Adrenal gland (tissue), 12 donors: ENCODE results near the gene PDLIM7. TPM values are rescaled to one million over a fixed set of nuclear protein-coding genes. Genes with fewer than 3 reads are reported as not detected.

ENCODE experiments used
- DNase-seq, 7 donors: peaks; one replicate each; pipeline ENCODE4 v3.0.0-alpha.2; 2019 to 2020
- H3K27ac ChIP-seq, 5 donors: fragments of 200-600 bp; sonication (generic) in 4 of 5; 1 replicate in 3 of 5; 2 replicates in 2 of 5; pipeline versions ENCODE4 v1.5.1 to v1.8.0; 2016 to 2020; ENCODE audit warnings: mild to moderate bottlenecking in 1 of 5
- H3K27me3 ChIP-seq: fragments of 200-600 bp; 2 replicates; pipeline ENCODE4 v1.8.0; 2021
- H3K36me3 ChIP-seq, 2 donors: fragments of 200-600 bp; replicated peaks in 1 of 2; 1 replicate in 1 of 2; 2 replicates in 1 of 2; pipeline versions ENCODE4 v1.5.1 to v1.8.0; 2018 to 2022
- H3K4me1 ChIP-seq, 2 donors: fragments of 200-600 bp; replicated peaks in 1 of 2; 1 replicate in 1 of 2; 2 replicates in 1 of 2; pipeline versions ENCODE4 v1.5.1 to v1.8.0; 2018 to 2021
- H3K4me3 ChIP-seq, 4 donors: fragments of 200-600 bp; sonication (generic) in 3 of 4; one replicate each; pipeline ENCODE4 v1.5.1; 2016 to 2018
- H3K9me3 ChIP-seq, 3 donors: fragments of 200-600 bp; sonication (generic) in 1 of 3; replicated peaks in 1 of 3; 1 replicate in 2 of 3; 2 replicates in 1 of 3; pipeline versions ENCODE4 v1.5.1 to v1.8.0; 2016 to 2021
- CTCF ChIP-seq, 6 experiments: fragments of 450-650 bp in 4 of 6; fragments of 200-600 bp in 2 of 6; sonication (generic) in 1 of 6; IDR thresholded peaks; 1 replicate in 5 of 6; 2 replicates in 1 of 6; pipeline versions ENCODE4 v1.5.1 to v1.8.0; 2016 to 2021; ENCODE audit warnings: antibody characterized with exemption in 6 of 6, mild to moderate bottlenecking in 2 of 6, moderate library complexity in 1 of 6
- POLR2A ChIP-seq, 2 donors: fragments of 450-650 bp; IDR thresholded peaks; one replicate each; pipeline ENCODE4 v1.6.1; 2017; ENCODE audit warnings: antibody characterized with exemption in 2 of 2, mild to moderate bottlenecking in 2 of 2, moderate library complexity in 1 of 2
- WGBS, 4 donors: extraction: QIAGEN DNeasy Blood & Tissue Kit in 2 of 4; methylation state at CpG; one replicate each; pipeline versions ENCODE4 v1.1.5 to v1.1.7; 2013 to 2017; 5-methylcytosine and 5-hydroxymethylcytosine counted together
- intact Hi-C, 2 donors: fragments of 100-400 bp; cut with DNase I; formaldehyde crosslinking; loops; one replicate each; pipeline versions ENCODE4 v1.14.1 to v1.15.0; 2022 to 2023
- polyA plus RNA-seq, 3 donors: library from polyadenylated mRNA; stranded (reverse); fragments of 200-250 nt in 2 of 3; fragments of 350-450 nt in 1 of 3; fragmentation: Illumina TruSeq in 1 of 3; extraction: RNeasy Lipid Tissue Mini Kit (QIAGEN cat#74804) in 1 of 3; gene quantifications; one replicate each; pipeline ENCODE4 v1.2.3, GENCODE V29; 2013 to 2014
- total RNA-seq, 9 donors: library from RNA; depleted of rRNA in 4 of 9; stranded (reverse); fragments of >200 nt in 4 of 9; fragments of 120-200 nt in 1 of 9; fragmentation: NEBNext Ultra II Directional in 1 of 9; extraction: Animal tissue kit (Norgen Biotek cat#: 25700) in 1 of 9; gene quantifications; one replicate each; pipeline versions ENCODE4 v1.1.0 to v1.2.4, GENCODE V29; 2013 to 2023
- donor health status: healthy with polysubstance abuse.
- donor health status: Bipolar disorder and iron deficiency.
- donor health status: DM: yes; HTN: yes; CAD: no.
- donor health status: DM: no; HTN: no; CAD: no.
- donor health status: DM: no; HTN: no; CAD: no.
- donor health status: DM: yes; HTN: yes; CAD: no.

PDLIM7 gene
- total and polyA plus RNA-seq, 12 donors, result 6.5 to 246 (median 38.9) TPM

DNA sequence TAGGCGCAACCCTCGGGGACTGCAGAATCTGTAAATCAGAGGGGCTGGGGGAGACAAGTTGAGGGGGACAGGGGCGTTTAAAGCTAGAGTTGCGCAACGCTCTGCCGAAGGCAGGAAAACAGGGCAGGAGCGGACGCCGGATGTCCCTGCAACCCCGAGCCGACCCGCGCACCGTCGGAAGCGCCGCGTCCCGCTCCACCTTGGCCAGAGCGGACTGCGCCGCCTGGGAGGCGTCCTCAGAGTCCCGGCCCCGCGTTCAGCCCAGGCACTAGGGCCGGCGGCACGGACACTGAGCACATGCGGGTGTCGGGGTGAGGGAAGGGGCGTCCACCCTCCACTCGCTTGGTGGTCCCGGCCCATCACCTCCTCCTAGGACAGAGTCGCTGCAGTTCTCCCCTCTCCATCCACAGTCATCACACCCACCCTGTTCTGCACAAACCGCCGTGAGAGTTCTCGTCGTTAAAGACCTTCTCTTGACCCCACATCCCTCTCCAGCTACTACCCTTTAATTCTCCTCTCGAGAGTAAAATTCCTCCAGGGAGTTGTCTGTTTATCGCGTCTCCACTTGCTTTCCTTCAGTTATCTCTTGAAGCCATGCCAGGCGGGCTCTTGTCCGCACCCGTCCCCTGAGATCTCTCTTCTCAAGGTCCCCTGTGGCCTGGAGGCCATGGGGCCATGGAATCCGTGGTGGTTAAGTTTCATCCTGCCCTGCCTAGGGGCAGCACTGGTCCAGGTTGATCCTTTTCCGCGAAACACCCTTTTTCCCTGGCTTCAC is 796 bp upstream of the PDLIM7 start:
- intact Hi-C loops, result no loop called here
- WGBS, 4 donors, result 7 to 10% (median 8%) methylated on average over 32 to 48 of the region's 48 CpGs
- peaks cover 29 to 41% of the 10 kb centered on the region in 2 donors for H3K4me1 ChIP-seq

DNA sequence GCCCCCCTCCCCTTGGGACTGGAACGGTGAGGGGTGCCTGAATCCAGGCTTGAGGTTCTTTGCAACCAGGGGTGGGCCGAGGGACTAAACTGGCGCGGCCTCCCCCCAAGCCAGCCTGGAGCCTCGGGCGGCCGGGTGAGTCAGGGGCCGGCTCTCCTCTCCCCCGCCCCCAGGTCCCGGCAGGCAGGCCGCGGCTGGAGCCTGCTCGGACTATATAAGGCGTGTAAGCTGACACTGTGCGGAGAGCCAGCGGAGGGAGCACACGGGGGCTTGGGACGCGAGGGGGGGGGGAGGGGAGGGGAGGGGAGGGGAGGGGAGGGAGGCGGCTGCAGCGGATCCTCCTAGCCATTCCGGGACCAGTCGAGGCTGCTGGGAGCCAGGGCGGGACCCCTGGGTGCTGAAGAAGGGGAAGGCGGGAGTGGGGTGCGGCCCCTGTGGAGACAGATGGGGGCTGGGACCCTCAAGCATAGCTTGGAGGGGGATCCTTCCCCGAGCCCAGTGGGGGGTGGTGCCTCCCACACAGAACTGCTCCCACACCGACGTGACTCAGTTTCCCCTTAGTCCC is 595 bp downstream of the PDLIM7 start:
- Histone ChIP-seq H3K36me3 (peaks cover 0 to 8% of the 10 kb centered on the region in 2 donors), H3K27ac (peak overlapping the region in 4 of 5 donors; percentile 66 to 89 (median 74)), H3K4me1 (peaks cover 29 to 41% of the 10 kb centered on the region in 2 donors), H3K27me3 (no peaks in the 10 kb centered on the region), H3K4me3 (peak overlapping the region in 3 of 4 donors; percentile 21 to 65 (median 58)), H3K9me3 (no peaks in the 10 kb centered on the region)
- 0 to 4% (median 2%) methylated on average over 9 to 29 of the region's 29 CpGs for WGBS, 4 donors
- TF ChIP-seq POLR2A (IDR thresholded peaks at IDR 0.05) (peak in 1 of 2 donors; percentile 9), CTCF (IDR thresholded peaks at IDR 0.05) (no peak)
- peak; percentile 59 to 81 (median 67) for DNase-seq
- intact Hi-C loops, result no loop called here

More for the DNA sequence above, 796 bp upstream of the PDLIM7 start:
- DNase-seq, result peak in 4 of 7 donors; percentile 53 to 61 (median 57)
- no peak for TF ChIP-seq CTCF (IDR thresholded peaks at IDR 0.05)
- no peak for TF ChIP-seq POLR2A (IDR thresholded peaks at IDR 0.05)
- no peaks in the 10 kb centered on the region for H3K36me3 ChIP-seq
- H3K4me3 ChIP-seq, result peak overlapping the region in 2 of 4 donors; percentile 58 to 65
- no peaks in the 10 kb centered on the region for H3K27me3 ChIP-seq
- peak overlapping the region in 2 of 5 donors; percentile 50 to 57 for H3K27ac ChIP-seq
- no peaks in the 10 kb centered on the region for H3K9me3 ChIP-seq

DNA sequence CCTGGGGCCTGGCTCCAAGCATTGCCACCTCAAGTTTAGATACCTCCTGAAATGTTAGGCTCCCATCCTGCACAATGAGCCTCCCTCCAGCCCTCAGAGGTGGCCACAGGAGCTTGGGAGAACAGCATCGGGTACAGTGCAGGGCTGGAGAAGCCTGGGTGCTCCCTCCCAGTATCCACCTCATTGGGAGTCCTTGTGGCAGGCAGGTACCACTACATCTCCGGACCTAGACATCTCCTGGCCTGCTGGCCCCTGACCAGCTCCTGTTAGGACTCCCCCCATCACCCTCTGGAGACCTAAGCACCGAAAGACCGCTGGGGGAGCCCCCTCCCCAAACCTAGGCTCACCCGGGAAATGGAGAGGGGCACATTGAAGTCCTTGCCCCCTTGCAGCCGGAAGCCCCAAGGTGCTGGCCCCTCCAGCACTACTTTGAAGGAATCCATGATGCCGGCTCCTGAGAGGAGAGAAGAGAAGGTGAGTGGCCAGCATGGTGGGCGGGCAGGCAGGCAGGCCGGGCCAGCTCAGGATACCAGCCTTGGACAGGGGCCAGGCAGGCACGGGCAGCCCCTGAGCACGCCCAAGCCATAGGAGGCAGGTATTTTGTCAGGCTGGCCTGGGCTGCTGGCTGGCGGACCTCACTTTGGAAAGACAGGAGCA is 1.2 kb downstream of the PDLIM7 start:
- intact Hi-C loops, result no loop called here
- no peaks in the 10 kb centered on the region for H3K27me3 ChIP-seq
- peak in 1 of 7 donors; percentile 47 for DNase-seq
- H3K36me3 ChIP-seq, result peaks cover 0 to 14% of the 10 kb centered on the region in 2 donors
- peaks cover 29 to 41% of the 10 kb centered on the region in 2 donors for H3K4me1 ChIP-seq
- TF ChIP-seq CTCF (IDR thresholded peaks at IDR 0.05) (peak in 1 of 6 experiments; percentile 34), POLR2A (IDR thresholded peaks at IDR 0.05) (no peak)
- WGBS, 4 donors, result 30 to 55% (median 43%) methylated on average over 4 to 12 of the region's 12 CpGs
- no peaks in the 10 kb centered on the region for H3K9me3 ChIP-seq
- H3K4me3 ChIP-seq, result peak overlapping the region in 2 of 4 donors; percentile 58 to 65
- peak overlapping the region in 4 of 5 donors; percentile 1 to 89 (median 70) for H3K27ac ChIP-seq
